Sigmoid colon (tissue), 7 donors: ENCODE results near the gene KCNJ16. TPM values are rescaled to one million over a fixed set of nuclear protein-coding genes. Genes with fewer than 3 reads are reported as not detected.

ENCODE experiments used
- DNase-seq: peaks from one replicate; pipeline ENCODE4 v3.0.0-alpha.2; 2019
- H3K27ac ChIP-seq, 4 donors: fragments of 200-600 bp; sonication (generic); one replicate each; pipeline ENCODE4 v1.5.1; 2016 to 2019; ENCODE audit warnings: mild to moderate bottlenecking in 1 of 4
- H3K27me3 ChIP-seq, 3 donors: fragments of 200-600 bp; sonication (generic); one replicate each; pipeline ENCODE4 v1.5.1; 2019; ENCODE audit warnings: mild to moderate bottlenecking in 1 of 3
- H3K36me3 ChIP-seq, 4 donors: fragments of 200-600 bp; sonication (generic); one replicate each; pipeline ENCODE4 v1.5.1; 2016 to 2019
- H3K4me1 ChIP-seq, 4 donors: fragments of 200-600 bp; sonication (generic); one replicate each; pipeline ENCODE4 v1.5.1; 2017 to 2019
- H3K4me3 ChIP-seq, 4 donors: fragments of 200-600 bp; sonication (generic); one replicate each; pipeline ENCODE4 v1.5.1; 2017 to 2019; ENCODE audit warnings: mild to moderate bottlenecking in 2 of 4, moderate library complexity in 1 of 4
- H3K9me3 ChIP-seq, 4 donors: fragments of 200-600 bp in 3 of 4; sonication (generic) in 3 of 4; one replicate each; pipeline versions ENCODE4 v1.5.1 to v1.6.1; 2013 to 2019
- EP300 ChIP-seq, 4 donors: sonication (generic); formaldehyde crosslinking; IDR thresholded peaks; one replicate each; pipeline ENCODE4 v1.6.1; 2017; ENCODE audit warnings: antibody characterized with exemption in 4 of 4
- POLR2A ChIP-seq, 2 donors: fragments of 450-650 bp; IDR thresholded peaks; one replicate each; pipeline ENCODE4 v1.6.1; 2016; ENCODE audit warnings: antibody characterized with exemption in 2 of 2, mild to moderate bottlenecking in 2 of 2, moderate library complexity in 2 of 2
- POLR2AphosphoS5 ChIP-seq, 4 donors: sonication (generic); formaldehyde crosslinking; IDR thresholded peaks; one replicate each; pipeline ENCODE4 v1.6.1; 2017; ENCODE audit warnings: antibody characterized with exemption in 4 of 4
- WGBS, 2 donors: extraction: QIAGEN DNeasy Blood & Tissue Kit; methylation state at CpG; one replicate each; pipeline ENCODE4 v1.1.7; 2013; 5-methylcytosine and 5-hydroxymethylcytosine counted together
- intact Hi-C: fragments of 100-400 bp; cut with DNase I; formaldehyde crosslinking; loops from one replicate; pipeline ENCODE4 v1.15.1; 2023
- polyA plus RNA-seq, 3 donors: library from polyadenylated mRNA; stranded (reverse); fragments of 200-250 nt; gene quantifications; one replicate each; pipeline ENCODE4 v1.2.3, GENCODE V29; 2013
- total RNA-seq, 4 donors: library from RNA; depleted of rRNA; stranded (reverse); fragments of >200 nt; gene quantifications; one replicate each; pipeline ENCODE4 v1.1.0, GENCODE V29; 2016
- TF ChIP-seq, protein P1 (sequence below), 4 experiments: fragments of 450-650 bp in 3 of 4; fragments of 200-600 bp in 1 of 4; IDR thresholded peaks; one replicate each; pipeline ENCODE4 v1.5.1; 2016 to 2019; ENCODE audit warnings: antibody characterized with exemption in 4 of 4, mild to moderate bottlenecking in 3 of 4, moderate library complexity in 2 of 4
- donor health status: healthy with polysubstance abuse.
- donor health status: Bipolar disorder and iron deficiency.
- donor health status: healthy.

Gene KCNJ16
- total and polyA plus RNA-seq, 7 donors: 0.07 to 0.28 TPM; not detected in 5

DNA sequence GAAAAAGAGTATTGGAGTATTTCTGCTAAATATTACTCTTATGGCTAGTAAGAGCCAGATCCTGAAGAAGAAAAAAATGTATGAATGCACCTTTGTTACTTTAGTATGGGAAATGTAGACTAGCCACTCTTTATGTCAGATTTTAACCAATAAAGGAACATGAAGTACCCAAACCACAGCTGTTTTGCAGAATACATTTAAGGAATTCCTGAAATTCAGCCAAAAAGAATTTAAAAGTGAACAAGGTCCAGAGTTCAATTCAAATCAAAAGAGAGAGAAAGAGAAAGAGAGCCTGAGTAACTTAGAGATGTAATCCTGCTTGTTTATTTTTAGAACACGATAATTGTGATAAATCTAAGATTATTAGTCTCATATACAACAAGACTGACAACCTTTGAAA lies 1.2 kb downstream of the KCNJ16 start:
- no peaks in the 10 kb centered on the region for H3K9me3 ChIP-seq
- WGBS, 2 donors: 7 to 40% methylated on average over 1 of the region's 1 CpG
- no peaks in the 10 kb centered on the region for H3K36me3 ChIP-seq
- TF ChIP-seq POLR2A (IDR thresholded peaks at IDR 0.05) (no peak), EP300 (IDR thresholded peaks at IDR 0.05) (no peak), POLR2AphosphoS5 (IDR thresholded peaks at IDR 0.05) (no peak)
- TF ChIP-seq, protein P1, sequence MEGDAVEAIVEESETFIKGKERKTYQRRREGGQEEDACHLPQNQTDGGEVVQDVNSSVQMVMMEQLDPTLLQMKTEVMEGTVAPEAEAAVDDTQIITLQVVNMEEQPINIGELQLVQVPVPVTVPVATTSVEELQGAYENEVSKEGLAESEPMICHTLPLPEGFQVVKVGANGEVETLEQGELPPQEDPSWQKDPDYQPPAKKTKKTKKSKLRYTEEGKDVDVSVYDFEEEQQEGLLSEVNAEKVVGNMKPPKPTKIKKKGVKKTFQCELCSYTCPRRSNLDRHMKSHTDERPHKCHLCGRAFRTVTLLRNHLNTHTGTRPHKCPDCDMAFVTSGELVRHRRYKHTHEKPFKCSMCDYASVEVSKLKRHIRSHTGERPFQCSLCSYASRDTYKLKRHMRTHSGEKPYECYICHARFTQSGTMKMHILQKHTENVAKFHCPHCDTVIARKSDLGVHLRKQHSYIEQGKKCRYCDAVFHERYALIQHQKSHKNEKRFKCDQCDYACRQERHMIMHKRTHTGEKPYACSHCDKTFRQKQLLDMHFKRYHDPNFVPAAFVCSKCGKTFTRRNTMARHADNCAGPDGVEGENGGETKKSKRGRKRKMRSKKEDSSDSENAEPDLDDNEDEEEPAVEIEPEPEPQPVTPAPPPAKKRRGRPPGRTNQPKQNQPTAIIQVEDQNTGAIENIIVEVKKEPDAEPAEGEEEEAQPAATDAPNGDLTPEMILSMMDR (IDR thresholded peaks at IDR 0.05): no peak
- no peak overlapping the region for H3K27ac ChIP-seq
- DNase-seq: no peak
- no peaks in the 10 kb centered on the region for H3K27me3 ChIP-seq
- H3K4me3 ChIP-seq: no peak overlapping the region
- H3K4me1 ChIP-seq: no peaks in the 10 kb centered on the region
- intact Hi-C loops: loop anchor here (5.0 kb wide), 1 partner anchor 124 kb away; no protein-coding TSS in a partner anchor

DNA sequence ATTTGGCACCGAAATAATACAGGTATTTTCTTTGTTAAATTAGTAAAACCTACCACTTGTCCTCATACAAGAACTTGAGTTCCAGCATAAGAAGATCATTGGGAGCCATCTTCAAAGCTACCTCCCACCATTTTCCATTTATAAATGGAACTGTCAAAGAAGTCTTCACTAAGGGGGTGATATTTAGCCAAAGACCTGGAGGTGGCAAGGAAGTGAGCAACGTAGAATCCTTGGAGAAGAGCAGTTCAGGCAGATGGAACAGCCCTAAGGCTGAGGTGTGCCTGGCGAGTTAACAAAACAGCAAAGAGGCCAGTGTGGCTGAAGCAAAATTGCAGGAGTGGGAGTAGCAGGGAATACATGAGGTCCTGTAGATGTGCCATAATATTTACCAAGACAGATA lies 1.8 kb downstream of the KCNJ16 start:
- TF ChIP-seq POLR2AphosphoS5 (IDR thresholded peaks at IDR 0.05) (no peak), POLR2A (IDR thresholded peaks at IDR 0.05) (no peak)
- TF ChIP-seq, protein P1 (IDR thresholded peaks at IDR 0.05): no peak
- no peaks in the 10 kb centered on the region for H3K27me3 ChIP-seq
- 63 to 78% methylated on average over 3 of the region's 3 CpGs for WGBS, 2 donors
- no peaks in the 10 kb centered on the region for H3K4me1 ChIP-seq
- no peak overlapping the region for H3K27ac ChIP-seq
- no peak overlapping the region for H3K4me3 ChIP-seq
- H3K9me3 ChIP-seq: no peaks in the 10 kb centered on the region
- intact Hi-C loops: loop anchor here (5.0 kb wide), 1 partner anchor 125 kb away; no protein-coding TSS in a partner anchor
- no peak for DNase-seq
- no peaks in the 10 kb centered on the region for H3K36me3 ChIP-seq

DNA sequence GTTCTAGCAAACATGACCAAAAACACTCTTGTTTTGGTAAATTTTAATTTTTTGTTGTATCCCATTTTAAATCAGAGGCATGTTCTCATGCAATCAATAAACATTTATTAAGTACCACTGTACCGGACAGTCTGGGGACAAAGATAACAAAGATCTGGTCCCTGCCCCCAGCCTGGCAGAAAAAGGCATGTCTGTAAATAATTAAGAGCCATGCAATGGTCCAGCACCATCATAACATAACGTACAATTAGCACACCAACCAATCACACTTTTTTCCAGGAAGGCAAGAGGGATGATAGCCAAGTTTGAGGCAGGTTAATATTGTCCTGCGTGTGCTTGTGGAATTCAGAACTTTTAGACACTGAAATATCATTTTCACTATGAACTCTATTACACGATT lies 3.5 kb downstream of the KCNJ16 start:
- Histone ChIP-seq H3K27me3 (no peaks in the 10 kb centered on the region), H3K27ac (no peak overlapping the region), H3K36me3 (no peaks in the 10 kb centered on the region), H3K9me3 (no peaks in the 10 kb centered on the region), H3K4me1 (no peaks in the 10 kb centered on the region), H3K4me3 (no peak overlapping the region)
- DNase-seq: no peak
- TF ChIP-seq POLR2A (IDR thresholded peaks at IDR 0.05) (no peak), POLR2AphosphoS5 (IDR thresholded peaks at IDR 0.05) (no peak), EP300 (IDR thresholded peaks at IDR 0.05) (no peak)
- TF ChIP-seq, protein P1 (IDR thresholded peaks at IDR 0.05): no peak
- intact Hi-C loops: loop anchor here (5.0 kb wide), 1 partner anchor 126 kb away; no protein-coding TSS in a partner anchor
- WGBS, 2 donors: 50 to 80% methylated on average over 4 of the region's 4 CpGs

DNA sequence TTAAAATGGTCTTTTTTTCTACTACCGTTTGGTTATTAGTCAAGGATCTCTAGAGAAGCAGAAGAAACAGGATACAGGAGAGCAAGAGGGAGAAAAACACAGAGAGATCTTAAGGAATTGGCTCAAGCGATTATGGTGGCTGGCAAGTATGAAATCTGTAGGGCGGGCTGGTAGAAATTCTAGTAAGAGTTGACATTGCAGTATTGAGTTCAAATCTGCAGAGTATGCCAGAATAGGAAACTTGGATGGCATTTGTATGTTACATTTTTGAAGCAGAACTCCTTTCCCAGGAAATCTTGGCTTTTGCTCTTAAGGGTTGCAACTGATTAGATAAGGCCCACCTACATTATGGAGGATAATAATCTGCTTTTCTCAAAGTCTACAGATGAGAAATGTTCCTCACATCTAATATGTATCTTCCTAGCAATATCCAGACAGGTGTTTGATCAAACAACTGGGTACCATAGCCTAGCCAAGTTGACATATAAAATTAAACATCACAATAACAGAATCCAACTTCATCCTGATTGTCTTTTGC lies 4.0 kb downstream of the KCNJ16 start:
- Histone ChIP-seq H3K4me1 (no peaks in the 10 kb centered on the region), H3K27ac (no peak overlapping the region), H3K27me3 (no peaks in the 10 kb centered on the region), H3K36me3 (no peaks in the 10 kb centered on the region), H3K9me3 (no peaks in the 10 kb centered on the region), H3K4me3 (no peak overlapping the region)
- WGBS, 2 donors: 93 to 95% methylated on average over 3 of the region's 3 CpGs
- DNase-seq: no peak
- TF ChIP-seq, protein P1 (IDR thresholded peaks at IDR 0.05): no peak
- TF ChIP-seq EP300 (IDR thresholded peaks at IDR 0.05) (no peak), POLR2A (IDR thresholded peaks at IDR 0.05) (no peak), POLR2AphosphoS5 (IDR thresholded peaks at IDR 0.05) (no peak)
- intact Hi-C loops: loop anchor here (5.0 kb wide), 1 partner anchor 127 kb away; no protein-coding TSS in a partner anchor
